Central memory CD8-positive, alpha-beta T cell (primary cell): ENCODE data around the gene RPA3.
A peak's percentile ranks its signal among the peaks of the same experiment; 100 is the strongest.

Source experiments
- ATAC-seq: fragments of 150-1000 bp; cut with Tn5 transposase; replicated peaks from 2 replicates; pipeline ENCODE4 v1.10.0; 2022; ENCODE audit warnings: mild to moderate bottlenecking, moderate FRiP score, moderate number of reproducible peaks; ENCODE audit not compliant: poor library complexity, severe bottlenecking; ENCODE audit errors: extremely low read depth
- DNase-seq, 2 donors: peaks; one replicate each; pipeline ENCODE4 v3.0.0; 2021; ENCODE audit warnings: low spot score in 2 of 2
- H3K27ac Mint-ChIP-seq: one replicate; pipeline ENCODE4 v1.8.0; 2022; ENCODE audit warnings: low read depth, mild to moderate bottlenecking, moderate library complexity, mixed read lengths
- H3K27me3 Mint-ChIP-seq: one replicate; pipeline ENCODE4 v1.8.0; 2022; ENCODE audit warnings: mixed read lengths
- H3K36me3 Mint-ChIP-seq: one replicate; pipeline ENCODE4 v1.8.0; 2022; ENCODE audit warnings: mild to moderate bottlenecking, moderate library complexity, mixed read lengths; ENCODE audit not compliant: insufficient read depth
- H3K4me1 Mint-ChIP-seq: one replicate; pipeline ENCODE4 v1.8.0; 2022; ENCODE audit warnings: mixed read lengths
- H3K4me3 Mint-ChIP-seq: one replicate; pipeline ENCODE4 v1.8.0; 2022; ENCODE audit warnings: mild to moderate bottlenecking, moderate library complexity, mixed read lengths
- H3K9me3 Mint-ChIP-seq: one replicate; pipeline ENCODE4 v1.8.0; 2022; ENCODE audit warnings: mixed read lengths

Gene RPA3

DNA sequence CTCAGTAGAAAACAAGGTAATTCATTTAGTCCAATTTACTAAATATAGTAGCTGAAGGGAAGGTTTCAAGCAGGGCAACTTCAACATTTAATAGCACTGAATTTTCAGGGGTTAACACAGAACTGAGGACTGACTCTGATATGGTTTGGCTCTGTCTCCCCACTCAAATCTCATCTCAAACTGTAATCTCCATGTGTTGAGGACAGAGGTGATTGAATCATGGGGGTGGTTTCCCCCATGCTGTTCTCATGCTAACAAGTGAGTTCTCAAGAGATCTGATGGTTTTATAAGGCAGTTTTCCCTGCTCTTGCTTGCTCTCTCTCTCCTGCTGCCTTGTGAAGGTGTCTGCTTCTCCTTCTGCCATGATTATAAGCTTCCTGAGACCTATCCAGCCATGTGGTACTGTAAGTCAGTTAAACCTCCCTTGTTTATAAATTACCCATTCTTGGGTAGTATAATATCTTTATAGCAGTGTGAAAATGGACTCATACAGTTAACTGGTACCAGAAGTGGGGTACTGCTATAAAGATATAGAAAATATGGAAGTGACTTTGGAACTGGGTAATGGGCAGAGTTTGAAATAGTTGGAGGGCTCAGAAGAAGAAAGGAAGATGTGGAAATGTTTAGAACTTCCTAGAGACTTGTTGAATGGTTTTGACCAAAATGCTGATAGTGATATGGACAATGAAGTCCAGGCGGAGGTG is 87.6 kb downstream of the RPA3 start:
- H3K36me3 Mint-ChIP-seq, result peaks cover under 1% of the 10 kb centered on the region
- H3K4me3 Mint-ChIP-seq, result no peak overlapping the region
- no peaks in the 10 kb centered on the region for H3K27me3 Mint-ChIP-seq
- H3K27ac Mint-ChIP-seq, result no peak overlapping the region
- no peaks in the 10 kb centered on the region for H3K4me1 Mint-ChIP-seq
- ATAC-seq (no peak), DNase-seq (no peak)
- no peaks in the 10 kb centered on the region for H3K9me3 Mint-ChIP-seq

DNA sequence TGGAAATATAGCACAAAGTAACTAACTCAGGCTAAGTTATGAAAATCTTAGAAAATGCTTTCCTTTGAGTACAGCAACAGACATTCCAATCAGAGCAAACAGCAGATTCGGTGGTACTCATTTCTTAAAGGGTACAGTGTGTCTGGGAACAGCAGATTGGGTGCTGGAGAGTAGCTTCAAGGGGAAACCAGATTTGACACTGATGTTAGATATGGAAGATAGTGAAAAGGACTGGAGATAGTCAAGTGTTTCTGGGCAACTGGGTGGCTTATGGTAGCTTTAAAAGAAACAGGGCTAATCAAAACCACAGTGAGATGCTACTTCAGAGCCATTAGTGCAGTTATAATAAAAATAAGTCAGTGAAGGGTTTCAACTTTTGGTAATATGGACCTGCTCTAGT is 89.9 kb downstream of the RPA3 start:
- H3K4me1 Mint-ChIP-seq, result no peaks in the 10 kb centered on the region
- ATAC-seq (no peak), DNase-seq (no peak)
- no peaks in the 10 kb centered on the region for H3K27me3 Mint-ChIP-seq
- no peak overlapping the region for H3K27ac Mint-ChIP-seq
- no peak overlapping the region for H3K4me3 Mint-ChIP-seq
- no peaks in the 10 kb centered on the region for H3K36me3 Mint-ChIP-seq
- H3K9me3 Mint-ChIP-seq, result no peaks in the 10 kb centered on the region

DNA sequence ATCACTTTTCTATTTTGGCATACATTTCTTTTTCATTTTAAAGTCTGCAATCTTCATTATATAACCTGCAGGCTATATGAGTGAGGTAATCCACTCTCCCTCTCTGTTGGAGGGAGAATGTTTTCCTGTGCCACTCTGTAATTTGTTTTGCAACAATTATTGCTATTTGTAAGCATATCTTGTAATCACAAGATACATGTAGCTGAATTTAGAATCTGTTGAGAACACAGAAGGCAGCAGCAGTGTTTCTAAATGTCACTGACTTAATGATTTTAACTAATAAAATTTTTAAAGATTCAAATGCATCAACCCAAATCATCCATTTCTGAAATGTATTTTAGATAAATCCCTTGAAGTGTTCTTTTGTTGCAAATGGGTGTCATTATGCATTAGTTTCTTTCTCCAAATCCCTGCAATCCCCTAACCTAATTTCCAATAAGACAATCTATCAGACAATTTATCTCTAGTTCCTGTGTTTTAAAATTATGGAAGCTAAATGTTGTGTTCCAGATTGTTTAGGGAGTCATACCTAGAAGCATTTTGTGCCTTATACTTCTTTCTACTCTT is 97.7 kb downstream of the RPA3 start:
- Mint-ChIP-seq H3K4me1 (no peaks in the 10 kb centered on the region), H3K9me3 (no peaks in the 10 kb centered on the region), H3K36me3 (no peaks in the 10 kb centered on the region), H3K4me3 (no peak overlapping the region), H3K27me3 (no peaks in the 10 kb centered on the region), H3K27ac (no peak overlapping the region)
- no peak for DNase-seq
- no peak for ATAC-seq

DNA sequence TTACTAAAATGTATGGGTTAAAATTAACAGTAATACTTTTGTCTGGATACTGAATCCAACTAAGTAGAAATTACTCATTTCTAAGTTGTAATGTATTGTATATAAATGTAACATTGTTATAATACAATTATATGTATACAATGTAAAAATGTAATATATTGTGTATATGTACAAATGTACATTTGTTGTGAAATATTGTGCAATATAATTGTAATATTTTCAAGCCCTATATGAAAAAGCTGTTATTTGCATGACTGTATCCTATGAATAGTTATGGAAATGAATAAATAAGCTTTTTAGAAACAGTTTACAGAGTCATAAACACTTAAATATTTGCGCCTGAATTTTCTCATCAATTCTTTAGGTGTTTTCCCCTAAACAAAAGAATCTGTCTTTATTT is 98.2 kb downstream of the RPA3 start:
- Mint-ChIP-seq H3K9me3 (no peaks in the 10 kb centered on the region), H3K27me3 (no peaks in the 10 kb centered on the region), H3K4me3 (no peak overlapping the region), H3K27ac (no peak overlapping the region), H3K36me3 (no peaks in the 10 kb centered on the region), H3K4me1 (no peaks in the 10 kb centered on the region)
- DNase-seq (no peak), ATAC-seq (no peak)

DNA sequence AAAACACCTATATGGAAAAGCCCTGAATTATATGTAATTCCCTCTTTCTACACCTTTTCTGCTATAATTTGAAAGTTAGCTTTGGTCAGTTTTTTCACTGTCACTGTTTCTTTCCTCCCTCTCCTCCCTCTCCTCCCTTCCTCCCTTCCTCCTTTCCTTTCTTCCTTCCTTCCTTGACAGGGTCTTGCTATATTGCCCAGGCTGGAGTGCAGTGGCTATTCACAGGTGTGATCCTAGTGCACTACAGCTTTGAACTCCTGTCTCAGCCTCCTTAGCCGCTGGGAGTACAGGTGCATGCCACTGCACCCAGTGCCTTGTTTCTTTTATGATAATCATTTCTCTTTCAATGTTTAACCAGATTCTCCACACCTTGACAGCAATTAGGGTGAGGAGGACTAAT is 100.0 kb downstream of the RPA3 start:
- Mint-ChIP-seq H3K4me3 (no peak overlapping the region), H3K27ac (no peak overlapping the region), H3K27me3 (no peaks in the 10 kb centered on the region), H3K9me3 (no peaks in the 10 kb centered on the region), H3K36me3 (no peaks in the 10 kb centered on the region), H3K4me1 (no peaks in the 10 kb centered on the region)
- ATAC-seq (no peak), DNase-seq (no peak)

DNA sequence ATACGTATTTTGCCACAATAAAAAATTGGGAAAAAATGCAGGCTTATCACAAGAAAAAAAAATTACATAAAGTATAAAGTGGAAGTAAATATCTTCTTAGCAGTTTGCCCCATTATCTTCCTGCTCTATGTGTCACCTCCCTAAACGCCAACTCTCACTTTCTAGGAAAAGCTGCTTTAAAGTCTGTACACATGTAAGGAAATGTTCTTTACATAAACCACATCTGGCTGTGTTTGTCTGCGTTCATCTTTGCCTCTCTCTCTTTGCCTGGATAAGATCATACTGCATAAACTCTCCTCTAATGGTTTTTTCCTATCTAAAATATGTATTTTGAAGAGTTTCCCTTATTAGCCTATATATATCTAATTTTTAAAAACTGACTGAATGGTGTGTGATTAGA is 100.9 kb downstream of the RPA3 start:
- no peak for ATAC-seq
- Mint-ChIP-seq H3K36me3 (no peaks in the 10 kb centered on the region), H3K4me1 (no peaks in the 10 kb centered on the region), H3K9me3 (no peaks in the 10 kb centered on the region), H3K27ac (no peak overlapping the region), H3K4me3 (no peak overlapping the region), H3K27me3 (no peaks in the 10 kb centered on the region)
- DNase-seq, result no peak

DNA sequence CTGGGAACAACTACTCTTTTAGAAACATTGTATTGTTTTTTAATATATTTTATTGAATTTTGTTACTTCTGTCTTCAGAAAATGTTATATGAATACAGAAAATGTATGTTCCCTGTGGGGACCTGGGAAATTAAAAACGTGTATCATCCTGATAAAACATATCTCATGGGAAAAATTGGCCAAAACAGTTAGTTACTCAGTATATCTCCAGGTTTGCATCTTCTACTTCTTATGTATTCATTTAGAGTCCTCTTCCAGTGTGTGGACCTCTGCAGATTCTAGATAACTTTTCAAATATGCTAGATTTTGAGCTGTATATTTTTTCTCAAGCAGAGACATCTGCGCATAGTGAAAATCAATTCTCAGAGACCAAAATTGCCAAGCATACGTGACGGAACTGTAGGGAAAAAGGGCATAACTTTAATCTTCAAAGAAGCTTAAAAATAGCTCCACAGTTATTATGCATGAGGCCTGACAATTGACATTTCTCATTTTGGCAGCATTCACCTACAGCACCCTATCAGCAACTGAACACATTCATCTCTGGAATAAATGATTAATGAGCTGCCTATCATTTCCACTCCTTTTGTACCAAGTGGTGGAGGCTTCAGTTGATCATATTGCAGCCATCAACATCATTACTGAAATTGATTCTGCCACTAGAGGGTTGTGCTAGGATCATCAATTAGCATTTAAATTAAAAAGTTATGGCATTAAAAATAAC is 104.2 kb downstream of the RPA3 start:
- no peak overlapping the region for H3K27ac Mint-ChIP-seq
- H3K27me3 Mint-ChIP-seq, result no peaks in the 10 kb centered on the region
- no peaks in the 10 kb centered on the region for H3K4me1 Mint-ChIP-seq
- DNase-seq (no peak), ATAC-seq (no peak)
- no peaks in the 10 kb centered on the region for H3K36me3 Mint-ChIP-seq
- no peak overlapping the region for H3K4me3 Mint-ChIP-seq
- no peaks in the 10 kb centered on the region for H3K9me3 Mint-ChIP-seq

DNA sequence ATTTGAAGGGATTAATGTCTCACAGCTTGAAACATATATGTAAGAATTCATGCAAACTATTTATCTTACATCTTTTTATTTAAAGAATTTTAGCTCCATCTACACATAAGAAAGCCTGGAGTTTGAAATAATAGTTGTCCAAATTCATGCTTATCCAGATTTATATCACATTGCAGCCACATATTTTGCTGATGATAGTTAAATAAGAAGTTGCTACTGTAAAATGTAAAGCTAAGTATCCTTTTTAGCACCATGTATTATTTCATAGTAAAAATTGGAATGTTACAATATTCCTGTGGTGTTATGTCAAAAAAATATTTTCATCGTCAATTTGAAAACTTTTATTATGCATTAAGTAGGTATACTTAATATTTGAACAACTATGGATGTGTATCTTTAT is 105.2 kb downstream of the RPA3 start:
- DNase-seq (no peak), ATAC-seq (no peak)
- H3K4me3 Mint-ChIP-seq, result no peak overlapping the region
- H3K27me3 Mint-ChIP-seq, result no peaks in the 10 kb centered on the region
- no peak overlapping the region for H3K27ac Mint-ChIP-seq
- H3K36me3 Mint-ChIP-seq, result no peaks in the 10 kb centered on the region
- no peaks in the 10 kb centered on the region for H3K4me1 Mint-ChIP-seq
- no peaks in the 10 kb centered on the region for H3K9me3 Mint-ChIP-seq

DNA sequence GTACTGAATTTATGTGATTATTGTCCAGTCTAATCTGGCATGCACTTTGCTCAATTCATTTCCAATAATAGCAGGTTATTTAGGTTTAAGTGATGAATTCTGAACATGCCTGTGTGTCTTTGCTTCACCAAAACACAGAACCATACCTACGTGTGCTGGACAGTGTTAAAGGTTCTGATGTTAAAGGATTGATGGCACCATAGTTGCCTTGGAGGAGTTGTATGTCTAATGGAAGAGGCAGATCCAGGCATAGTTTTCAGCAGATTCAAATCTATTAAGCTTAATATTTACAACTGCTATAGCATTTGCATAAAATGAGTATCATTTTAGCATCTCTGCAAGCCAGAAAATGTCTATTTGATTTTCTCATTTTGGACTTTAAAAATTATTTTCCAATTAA is 105.9 kb downstream of the RPA3 start:
- Mint-ChIP-seq H3K4me1 (no peaks in the 10 kb centered on the region), H3K36me3 (peaks cover 6% of the 10 kb centered on the region), H3K27me3 (no peaks in the 10 kb centered on the region), H3K27ac (peak overlapping the region; percentile 13), H3K4me3 (no peak overlapping the region), H3K9me3 (no peaks in the 10 kb centered on the region)
- DNase-seq (no peak), ATAC-seq (no peak)

DNA sequence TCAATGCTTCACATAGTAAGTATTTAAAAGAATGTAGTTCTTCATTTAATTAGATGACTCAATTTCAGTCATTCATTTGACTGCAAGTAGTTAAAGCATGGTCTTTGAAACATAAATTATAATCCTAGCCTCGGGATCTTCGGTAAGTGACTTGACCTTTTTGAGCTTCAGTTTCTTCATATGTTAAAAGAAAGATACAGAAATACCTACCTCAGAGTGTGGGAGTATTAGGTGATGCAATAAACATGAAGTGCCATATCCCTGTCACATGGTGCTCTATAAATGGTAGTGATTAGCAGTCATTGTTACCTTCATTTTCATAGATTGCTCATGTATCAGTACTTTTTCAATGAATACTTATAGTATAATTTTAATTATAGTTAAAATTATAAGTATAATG is 109.1 kb downstream of the RPA3 start:
- H3K27me3 Mint-ChIP-seq, result no peaks in the 10 kb centered on the region
- ATAC-seq (no peak), DNase-seq (no peak)
- H3K36me3 Mint-ChIP-seq, result peaks cover 10% of the 10 kb centered on the region
- no peak overlapping the region for H3K4me3 Mint-ChIP-seq
- no peaks in the 10 kb centered on the region for H3K4me1 Mint-ChIP-seq
- H3K27ac Mint-ChIP-seq, result no peak overlapping the region
- H3K9me3 Mint-ChIP-seq, result no peaks in the 10 kb centered on the region

DNA sequence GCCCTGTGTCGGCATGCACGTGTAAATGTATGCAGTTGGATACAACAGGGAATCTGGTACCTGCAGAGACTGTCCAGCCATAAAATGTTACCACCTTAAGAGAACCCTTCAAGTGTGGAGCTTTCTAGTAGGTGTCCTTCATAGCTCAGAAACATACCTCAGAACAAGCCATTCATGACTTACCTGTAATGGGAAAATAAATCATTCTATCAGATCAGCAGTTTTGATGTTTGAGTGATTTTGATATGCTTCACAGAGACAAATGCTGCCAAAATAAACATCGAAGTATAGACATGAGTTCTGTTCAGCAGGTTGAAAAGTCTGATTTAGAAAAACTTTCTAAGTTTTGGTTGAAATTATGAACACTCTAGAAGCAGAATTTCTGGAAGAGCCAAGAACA is 111.4 kb downstream of the RPA3 start:
- Mint-ChIP-seq H3K4me1 (no peaks in the 10 kb centered on the region), H3K36me3 (peaks cover 10% of the 10 kb centered on the region), H3K9me3 (no peaks in the 10 kb centered on the region), H3K27me3 (no peaks in the 10 kb centered on the region), H3K27ac (no peak overlapping the region), H3K4me3 (no peak overlapping the region)
- ATAC-seq, result no peak
- no peak for DNase-seq

DNA sequence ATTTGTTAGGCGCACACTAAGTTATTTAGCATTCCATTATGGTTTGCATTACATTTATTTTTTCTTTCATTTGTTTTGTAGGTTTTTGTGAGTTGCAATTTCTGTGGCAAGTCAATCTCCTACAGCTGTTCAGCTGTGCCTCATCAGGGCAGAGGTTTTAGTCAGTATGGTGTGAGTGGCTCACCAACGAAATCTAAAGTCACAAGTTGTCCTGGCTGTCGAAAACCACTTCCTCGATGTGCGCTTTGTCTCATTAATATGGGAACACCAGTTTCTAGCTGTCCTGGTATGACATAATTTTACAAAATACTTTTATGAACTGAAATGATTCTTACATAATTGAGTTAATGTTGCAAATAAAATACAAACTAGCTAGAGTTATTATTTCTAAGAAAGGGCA is 122.2 kb downstream of the RPA3 start:
- no peak overlapping the region for H3K27ac Mint-ChIP-seq
- DNase-seq (peak in 1 of 2 donors; percentile 16), ATAC-seq (peak; percentile 71)
- H3K4me3 Mint-ChIP-seq, result no peak overlapping the region
- peaks cover 9% of the 10 kb centered on the region for H3K36me3 Mint-ChIP-seq
- no peaks in the 10 kb centered on the region for H3K27me3 Mint-ChIP-seq
- no peaks in the 10 kb centered on the region for H3K9me3 Mint-ChIP-seq
- no peaks in the 10 kb centered on the region for H3K4me1 Mint-ChIP-seq

DNA sequence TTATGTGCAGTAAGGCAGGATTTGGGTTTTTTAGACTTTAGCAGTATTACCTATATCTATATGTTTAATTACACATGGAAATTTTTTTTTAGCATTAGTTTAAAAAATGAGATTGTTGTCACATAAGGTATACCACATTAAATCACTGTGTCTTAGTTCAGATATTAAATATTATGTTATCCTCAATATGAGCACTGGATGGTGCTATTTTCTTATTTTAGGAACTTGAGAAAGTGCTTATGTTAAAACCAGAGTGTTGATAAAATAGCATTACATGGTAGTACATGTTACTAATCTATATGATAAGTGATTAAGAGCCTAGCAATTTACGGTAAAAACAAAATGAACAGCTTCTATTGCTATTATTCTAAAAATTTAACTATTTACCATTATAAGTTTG is 123.0 kb downstream of the RPA3 start:
- H3K36me3 Mint-ChIP-seq, result peaks cover 12% of the 10 kb centered on the region
- ATAC-seq (no peak), DNase-seq (no peak)
- H3K4me1 Mint-ChIP-seq, result peaks cover 5% of the 10 kb centered on the region
- no peaks in the 10 kb centered on the region for H3K27me3 Mint-ChIP-seq
- no peak overlapping the region for H3K27ac Mint-ChIP-seq
- H3K4me3 Mint-ChIP-seq, result no peak overlapping the region
- no peaks in the 10 kb centered on the region for H3K9me3 Mint-ChIP-seq
